HG02870 (cell line): ENCODE measurements around the gene HCFC1.

ENCODE experiments used
- ATAC-seq: cut with Tn5 transposase; IDR thresholded peaks from one replicate; pipeline ENCODE4 v1.9.1; 2021; ENCODE audit warnings: mild to moderate bottlenecking, moderate library complexity; ENCODE audit not compliant: unreplicated experiment

HCFC1 gene

DNA sequence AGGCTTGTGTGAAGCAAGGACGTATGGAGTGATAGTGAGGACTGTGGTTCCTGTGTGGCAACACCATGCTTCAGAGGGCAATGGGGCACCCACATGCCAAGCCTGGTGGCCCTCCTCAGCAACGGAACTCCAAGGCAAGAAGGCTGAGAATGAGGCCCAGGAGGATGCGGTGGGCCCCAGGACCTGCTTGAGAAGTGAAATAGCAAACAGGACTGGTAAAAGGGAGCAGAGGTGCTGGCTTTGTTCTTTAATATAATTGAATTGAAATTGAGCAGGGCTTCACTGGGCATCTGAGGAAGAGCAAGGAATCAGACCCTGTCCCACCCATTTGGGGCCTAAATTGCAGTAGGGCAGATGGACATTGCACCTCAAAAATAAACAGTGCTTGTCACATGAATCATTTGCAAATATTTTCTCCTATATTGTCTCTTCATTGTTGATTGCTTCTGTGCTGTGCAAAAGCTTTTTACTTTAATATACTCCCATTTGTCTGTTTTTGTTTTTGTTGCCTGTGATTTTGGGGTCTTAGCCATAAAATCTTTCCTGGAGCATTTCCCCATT, 3.2 kb upstream of the HCFC1 start:
- ATAC-seq, result no peak

DNA sequence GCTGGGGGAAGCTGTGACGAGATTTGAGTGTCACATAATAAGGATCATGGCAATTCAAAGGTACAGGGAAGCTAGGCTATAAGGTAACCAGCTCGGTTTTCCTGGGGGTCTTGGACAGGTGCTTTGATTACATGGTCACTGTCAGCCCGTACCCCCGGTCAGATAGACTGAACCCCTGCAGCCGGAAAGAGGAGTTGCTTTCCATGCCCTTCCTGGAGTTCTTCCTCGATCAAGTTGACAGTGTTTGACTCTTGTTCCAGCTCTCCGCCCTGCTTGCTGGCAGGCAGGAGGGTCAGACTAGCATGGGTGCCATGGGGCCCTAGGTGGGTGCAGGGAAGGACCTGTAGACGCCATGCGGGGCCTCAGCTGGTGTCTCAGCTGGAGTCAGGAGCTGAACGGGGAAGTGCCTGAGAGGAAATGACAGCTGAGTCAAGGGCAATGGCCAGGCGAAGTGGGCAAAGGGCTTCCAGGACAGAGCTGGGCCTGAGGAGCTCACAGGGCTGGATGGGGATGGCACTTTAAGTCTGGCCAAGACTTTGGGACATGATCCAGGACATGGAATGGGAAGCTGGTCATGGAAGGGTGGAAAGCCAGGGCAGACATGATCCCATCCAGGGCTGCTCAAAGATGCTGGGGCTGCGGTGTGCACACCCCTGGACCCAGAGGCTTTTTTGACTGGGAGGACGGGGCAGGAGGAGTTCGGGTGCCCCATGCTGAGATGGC, 2.5 kb upstream of the HCFC1 start:
- no peak for ATAC-seq

DNA sequence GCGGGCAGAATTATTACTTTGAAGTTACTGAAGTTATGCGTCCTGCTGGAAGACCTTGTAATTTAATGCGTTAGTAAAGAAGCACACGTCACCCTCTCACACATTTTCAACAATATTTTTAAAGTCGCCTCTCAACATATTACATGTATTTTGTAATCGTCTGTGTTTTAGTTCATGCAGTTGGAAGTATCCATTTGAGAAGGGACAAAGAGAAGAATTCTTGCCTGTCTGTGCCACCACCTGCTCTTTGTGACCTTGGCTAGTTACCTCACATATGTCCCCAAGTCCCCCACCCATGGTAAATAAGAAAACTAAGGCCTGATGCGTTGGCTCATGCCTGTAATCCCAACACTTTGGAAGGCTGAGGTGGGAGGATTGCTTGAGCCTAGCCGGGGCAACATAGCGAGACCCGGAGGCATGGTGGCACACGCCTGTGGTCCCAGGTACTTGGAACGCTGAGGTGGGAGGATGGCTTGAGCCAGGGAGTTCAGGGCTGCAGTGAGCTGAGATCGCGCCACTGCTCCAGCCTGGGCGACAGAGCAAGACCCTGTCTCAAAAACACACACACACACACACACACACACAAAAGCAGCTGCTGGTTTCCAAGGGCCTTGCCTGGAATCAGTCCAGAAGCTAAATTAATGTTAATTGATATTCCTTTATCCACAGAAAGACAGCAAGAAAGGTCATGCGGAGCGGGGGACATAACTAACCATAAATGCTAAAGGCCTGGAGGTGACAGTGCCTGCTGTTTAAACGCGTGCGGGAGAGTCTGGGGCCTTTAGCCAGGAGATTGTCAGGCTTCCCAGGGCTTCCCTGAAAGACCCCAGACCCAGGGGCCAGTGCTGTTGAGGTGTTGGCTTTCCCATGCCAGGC, 1.7 kb upstream of the HCFC1 start:
- no peak for ATAC-seq

DNA sequence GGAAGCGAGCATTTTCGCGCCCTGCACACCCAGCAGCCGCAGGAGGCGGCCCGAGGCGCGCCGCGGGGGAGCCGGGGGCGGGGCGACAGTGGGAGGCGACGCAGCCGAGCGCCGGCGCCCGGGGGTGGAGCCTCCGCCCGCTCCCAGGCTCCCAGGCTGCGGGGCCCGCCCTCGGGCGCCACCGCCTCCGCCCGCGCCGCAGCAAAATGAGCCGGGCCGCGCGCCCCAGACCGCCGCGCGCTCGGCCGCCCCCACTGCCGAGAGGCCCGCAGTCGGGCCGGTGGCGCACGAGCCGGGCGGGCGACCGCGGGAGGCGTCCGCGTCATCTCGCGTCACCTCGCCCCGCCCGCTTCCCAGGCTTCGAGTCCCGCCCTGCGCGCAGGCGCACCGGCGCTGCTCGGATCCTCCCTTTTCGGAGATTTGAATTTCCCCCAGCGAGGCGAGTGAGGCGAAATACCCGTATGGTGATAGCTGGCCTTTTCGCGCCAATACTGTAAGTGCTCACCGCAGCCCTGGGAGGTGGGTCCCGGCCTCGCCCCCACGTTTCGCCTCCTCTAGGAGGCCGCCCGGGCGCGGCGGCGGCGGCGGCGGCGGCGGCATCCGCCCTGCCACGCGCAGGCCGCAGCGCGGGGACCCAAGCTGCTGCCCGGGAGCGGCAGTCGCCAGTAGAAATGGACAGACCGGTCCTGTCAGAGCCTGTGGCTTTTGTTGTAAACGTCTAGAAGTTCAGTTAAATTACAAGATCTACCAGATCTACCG, 929 bp upstream of the HCFC1 start, which contains the start of gene TMEM187:
Gene TMEM187 (plus strand): TSS at position 387 of the 759 bp plus-strand sequence. CDS start 9,309 bp downstream, outside the sequence.
- ATAC-seq, result peak; percentile 51

DNA sequence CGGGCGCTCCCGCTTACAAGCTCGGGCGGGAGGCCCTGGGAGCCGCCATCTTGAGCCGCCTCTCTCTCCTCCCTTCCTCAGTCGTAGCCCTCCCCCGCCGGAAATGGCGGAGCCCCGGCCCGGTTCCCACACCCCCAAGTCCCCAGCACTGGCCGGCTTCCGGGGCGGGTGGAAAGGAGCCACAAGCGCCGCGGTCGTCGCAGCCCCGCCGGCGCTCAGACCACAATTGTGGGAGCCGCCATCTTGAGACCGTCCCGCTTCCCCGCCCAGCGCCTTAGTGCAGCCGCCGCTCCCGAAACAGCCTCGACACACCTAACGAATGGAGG, 531 bp downstream of the HCFC1 start:
- ATAC-seq, result peak; percentile 47

DNA sequence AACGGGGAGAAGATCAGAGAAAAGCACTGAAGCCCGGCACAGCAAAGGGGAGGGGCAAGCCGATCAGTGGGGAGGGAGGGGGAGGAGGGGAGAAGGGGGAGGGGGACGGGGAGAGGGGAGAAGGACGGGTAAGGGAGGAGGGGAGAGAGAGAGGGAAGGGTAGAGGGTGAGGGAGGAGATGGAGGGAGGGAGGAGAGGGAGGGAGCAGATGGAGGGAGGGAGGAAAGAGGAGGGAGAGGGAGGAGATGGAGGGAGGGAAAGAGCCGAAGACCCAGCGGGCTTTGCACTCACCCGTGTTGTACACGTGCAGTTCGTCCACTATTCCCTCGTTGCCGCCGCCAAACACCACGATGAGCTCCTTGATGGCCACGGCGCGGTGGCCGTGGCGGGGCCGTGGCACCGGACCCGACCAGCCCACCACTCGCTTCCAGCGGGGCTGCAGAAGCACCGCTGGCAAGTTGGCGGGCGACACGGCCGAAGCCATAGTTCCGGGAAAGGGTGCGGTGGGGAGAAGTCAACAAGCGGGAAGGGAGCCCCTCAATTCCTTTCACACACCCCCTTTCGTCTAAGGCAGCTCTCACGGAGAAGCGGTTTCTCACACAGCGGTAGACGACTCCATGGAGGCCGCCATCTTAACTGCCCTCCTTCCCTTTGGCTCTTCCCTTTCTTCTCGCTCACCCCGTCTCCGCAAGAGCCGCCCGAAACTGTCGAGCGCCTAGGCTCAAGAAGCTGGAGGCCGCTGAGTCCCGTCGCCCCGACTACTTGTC, 1.1 kb downstream of the HCFC1 start:
- peak; percentile 7 for ATAC-seq

DNA sequence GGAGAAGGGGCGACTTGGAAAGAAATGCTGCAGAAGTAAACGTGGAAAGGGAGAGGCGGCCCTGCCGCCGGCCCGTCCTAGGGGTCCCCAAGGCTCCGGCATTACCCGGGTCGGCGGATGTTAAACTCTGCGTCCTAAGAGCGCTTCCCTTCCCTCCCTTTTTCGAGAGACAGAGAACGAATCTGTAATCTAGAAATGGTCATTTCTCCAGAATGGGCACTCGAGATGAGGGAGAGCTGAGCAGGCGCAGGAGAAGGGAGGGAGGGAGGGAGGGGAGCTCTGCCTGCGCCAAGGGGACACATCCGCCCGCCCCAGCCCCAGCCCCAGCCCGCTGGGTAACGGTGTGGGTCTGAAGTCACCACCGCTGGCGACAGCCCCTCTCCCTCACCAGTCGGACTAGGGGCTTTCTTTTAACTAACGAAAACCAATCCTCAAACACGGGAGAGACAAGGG, 1.7 kb downstream of the HCFC1 start:
- no peak for ATAC-seq

DNA sequence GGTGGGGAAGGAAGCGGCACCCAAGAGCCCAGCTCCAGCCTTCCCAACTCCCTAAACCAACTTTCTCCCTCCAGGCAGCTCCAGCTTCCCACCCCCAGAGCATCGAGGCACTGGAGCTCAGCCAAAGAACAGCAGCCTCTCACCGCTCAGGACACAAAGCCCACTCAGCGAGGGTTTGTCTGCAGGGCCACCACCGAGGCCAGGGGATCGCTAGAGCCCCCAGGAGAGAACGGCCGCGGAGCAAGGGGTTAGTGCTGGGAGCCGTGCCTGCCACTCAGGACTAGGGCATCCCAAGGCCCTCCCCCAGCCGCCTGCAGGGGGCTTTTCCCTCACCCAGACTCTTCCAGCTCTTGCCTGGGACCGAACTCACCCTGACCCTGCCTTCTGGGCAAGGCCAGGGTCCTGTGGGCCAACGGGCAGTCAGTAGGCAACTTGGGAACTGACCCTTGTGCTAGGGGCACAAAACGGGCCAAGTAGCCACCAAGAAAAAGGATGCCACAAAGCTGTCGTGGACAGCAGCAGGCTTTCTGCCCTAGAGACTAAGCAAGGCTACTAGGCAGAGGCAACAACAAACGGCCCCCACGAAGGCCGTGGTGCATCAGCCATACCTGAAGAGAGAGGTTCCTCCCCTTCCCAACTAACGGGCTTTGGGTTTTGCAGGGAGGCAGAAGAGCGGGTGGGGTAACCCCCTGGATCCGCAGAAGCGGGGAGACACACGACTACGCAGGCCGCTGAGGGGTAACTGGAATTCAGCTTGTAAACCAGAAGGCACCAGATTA, 2.3 kb downstream of the HCFC1 start:
- ATAC-seq, result no peak

DNA sequence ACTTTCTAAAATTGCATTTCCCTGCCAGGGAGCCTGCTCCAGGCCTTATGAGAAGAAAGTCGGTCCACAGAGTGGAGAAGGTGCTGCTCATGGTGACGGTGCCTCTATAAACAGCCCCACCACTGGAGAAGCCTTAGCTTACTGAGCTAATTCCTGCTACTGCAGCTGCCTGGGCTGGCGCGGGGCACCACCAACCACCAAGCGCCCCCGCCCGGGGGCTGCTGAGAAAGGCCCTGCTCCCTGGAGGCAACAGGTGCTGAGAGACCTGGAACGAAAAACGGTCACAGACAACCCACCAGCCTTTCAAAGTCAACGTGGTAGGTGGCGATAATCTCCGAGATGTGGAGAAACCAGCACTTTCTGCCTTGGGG, 2.9 kb downstream of the HCFC1 start:
- ATAC-seq, result no peak

DNA sequence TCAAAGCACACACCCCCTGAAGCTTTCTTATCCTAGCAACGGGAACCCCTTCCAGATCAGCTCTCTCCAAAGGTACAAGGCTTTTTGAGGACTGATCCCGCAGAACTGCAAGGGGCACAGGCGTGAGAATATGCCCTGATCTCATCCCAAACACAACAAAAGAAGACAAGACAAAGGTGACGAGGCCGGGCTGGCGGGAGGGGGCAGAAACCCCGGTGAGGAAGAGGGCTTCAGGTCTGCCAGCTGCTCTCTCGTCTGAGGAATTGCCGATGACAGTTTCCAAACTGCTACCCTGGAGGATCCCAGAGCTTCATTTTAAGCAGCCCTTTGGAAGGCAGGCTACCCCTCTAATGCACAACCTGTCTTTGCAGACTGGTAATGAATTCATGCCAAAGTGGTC, 3.4 kb downstream of the HCFC1 start:
- ATAC-seq, result no peak

DNA sequence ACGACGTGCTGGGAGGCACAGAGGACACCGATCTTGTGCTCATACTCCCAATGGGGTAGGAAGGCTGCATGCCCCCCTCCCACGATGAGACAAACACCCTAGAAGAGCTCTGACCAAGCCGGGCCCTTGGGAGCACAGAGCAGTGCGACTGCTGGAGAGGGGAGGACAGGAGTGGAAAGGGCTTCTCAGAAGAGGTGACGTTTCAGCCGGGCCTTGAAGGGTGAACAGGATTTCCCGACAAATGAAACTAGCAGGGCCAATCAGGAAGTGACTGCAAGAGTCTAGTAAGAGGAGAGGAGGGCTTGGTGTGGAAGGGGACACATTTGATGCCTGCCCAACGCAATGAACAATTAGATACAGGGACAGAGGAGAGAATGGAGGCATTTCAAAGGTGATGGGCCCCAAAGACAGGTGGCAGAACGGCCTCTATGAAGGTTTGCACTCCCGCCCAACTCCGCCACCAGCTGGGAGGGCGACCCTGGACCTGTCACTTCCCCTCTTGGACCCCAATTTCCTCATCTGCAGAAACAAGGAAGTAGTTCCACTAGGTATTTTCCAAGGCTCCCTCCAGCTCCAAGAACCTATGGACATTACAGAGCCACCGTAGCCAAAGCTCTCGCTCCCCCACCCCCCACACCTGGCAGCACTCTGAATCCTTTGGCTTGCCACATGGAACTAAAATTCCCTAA, 3.9 kb downstream of the HCFC1 start:
- no peak for ATAC-seq

DNA sequence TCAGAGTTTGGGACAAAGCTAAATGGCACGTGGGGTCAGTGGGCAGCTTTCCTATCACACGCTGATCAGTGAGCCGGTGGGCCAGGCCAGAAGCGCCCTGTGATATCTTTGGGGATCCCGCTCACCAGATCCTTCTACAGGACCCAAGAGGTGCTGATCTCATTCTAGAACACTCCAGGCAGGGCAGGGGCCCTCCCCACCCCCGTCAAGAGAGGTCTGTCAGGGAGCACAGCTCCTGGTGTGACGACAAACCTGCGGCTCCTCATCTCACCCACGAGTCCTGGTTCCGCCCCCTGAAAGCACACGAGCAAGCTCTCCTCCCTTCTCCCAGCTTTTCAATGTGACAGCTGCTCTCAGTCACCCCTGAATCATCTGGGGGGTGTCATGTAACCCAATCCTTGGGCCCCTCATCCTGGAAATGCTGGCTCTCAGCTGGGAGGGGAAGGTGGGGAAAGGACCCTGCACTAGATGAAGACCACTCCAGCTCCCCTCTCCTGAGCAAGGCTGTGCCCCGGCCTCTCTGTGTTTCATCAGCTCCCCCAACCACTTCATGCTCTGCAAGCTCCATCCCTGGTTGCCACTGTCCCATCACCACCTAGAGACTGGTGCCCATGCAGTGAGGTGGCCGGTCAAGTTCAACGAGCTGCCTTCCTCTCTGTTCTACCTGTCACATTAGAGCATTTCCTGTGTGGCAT, 4.6 kb downstream of the HCFC1 start:
- no peak for ATAC-seq

DNA sequence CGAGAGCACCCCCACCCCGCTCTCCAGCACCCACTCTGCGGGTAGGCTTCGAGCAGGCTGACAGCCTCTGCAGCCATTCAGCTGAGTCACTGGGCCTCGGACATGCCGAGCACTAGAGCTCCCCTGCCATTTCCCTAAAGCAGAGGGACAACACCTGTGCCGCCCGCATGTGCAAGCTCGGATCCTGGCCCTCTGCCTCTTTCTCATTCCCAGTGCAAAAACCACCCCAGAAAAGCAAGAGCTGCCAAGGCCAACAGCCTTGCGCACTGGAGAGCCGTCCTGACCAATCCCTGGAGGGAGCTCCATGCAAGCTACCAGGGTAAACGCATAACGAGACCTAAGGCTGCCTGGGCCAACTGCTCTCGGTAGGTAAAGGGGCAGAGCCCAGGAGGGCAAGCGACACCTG, 5.3 kb downstream of the HCFC1 start:
- ATAC-seq, result no peak

DNA sequence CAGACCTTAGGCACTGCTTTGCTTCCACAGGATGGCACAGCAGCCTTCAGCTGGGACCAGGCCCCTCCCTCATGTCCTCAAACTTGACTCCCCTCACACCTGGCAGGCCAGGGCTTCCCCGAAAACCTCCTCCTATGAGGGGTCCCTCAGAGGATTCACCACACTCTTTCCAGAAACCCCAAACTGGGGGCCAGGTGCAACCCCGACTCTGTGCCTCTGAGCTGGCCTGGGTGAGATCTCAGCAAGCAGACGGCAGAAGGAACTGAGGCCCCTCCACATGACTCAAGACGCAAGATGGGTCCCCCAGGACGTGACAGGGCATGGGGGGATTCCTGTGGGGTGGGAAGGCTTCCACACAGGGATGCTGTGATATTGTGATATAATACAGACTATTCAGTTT, 6.2 kb downstream of the HCFC1 start:
- ATAC-seq, result no peak

DNA sequence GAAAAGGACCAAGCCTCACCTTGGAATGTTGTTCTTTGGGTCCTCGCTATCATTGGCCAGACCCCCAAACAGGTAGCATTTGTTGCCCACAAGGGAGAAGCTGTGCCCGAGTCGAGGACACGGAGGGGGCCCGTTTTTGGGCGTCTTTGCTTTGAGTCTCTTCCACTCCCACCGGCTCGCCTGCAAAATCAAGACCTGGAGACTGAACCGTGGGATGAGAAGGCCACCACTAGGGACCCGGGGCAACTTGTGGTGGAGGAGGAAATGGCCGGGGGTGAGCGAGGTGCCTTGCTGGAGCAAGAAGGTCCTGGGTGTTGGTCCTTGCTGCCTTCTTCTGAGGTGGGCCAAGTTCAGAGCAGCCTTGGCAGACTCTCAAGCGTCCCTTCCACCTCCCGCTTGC, 7.5 kb downstream of the HCFC1 start:
- ATAC-seq, result no peak

DNA sequence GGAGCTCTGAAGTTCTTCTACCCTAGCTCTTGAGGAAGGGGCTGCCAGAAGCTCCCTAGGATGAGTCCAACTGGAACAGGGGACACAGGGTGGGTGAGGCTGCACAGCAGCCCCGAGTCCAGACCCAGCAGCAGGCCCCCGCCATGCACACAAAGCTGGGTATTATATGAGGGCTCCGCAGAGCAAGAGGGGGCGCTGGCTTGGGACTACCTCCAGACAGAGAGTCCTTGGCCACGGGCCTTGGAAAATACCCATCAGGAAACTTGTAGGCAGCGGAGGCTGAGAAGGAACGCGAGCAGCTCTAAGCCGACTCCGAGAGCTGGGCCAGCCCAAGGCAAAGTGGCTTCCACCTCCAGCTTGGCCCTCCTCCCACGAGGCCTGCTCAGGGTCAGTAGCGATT, 8.1 kb downstream of the HCFC1 start:
- no peak for ATAC-seq

DNA sequence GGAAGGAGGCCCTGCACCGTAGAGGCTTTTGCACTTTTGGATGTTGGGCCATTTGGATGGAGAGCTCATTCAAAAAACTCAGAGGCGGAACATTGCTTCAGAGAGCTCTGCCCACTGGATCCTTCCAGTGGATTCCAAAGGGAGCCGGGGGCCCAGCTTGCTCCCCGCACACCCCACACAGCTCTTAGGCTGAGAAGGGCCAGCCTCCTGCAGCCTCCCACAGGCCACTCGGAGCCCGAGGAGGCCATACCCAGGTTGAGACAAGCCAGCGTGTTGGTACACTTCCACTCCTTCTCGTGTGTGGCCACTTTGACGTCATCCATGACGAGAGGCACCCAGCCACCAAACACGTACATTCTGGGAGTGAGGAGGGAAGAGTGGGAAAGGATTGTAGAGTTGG, 10.3 kb downstream of the HCFC1 start:
- ATAC-seq, result no peak

DNA sequence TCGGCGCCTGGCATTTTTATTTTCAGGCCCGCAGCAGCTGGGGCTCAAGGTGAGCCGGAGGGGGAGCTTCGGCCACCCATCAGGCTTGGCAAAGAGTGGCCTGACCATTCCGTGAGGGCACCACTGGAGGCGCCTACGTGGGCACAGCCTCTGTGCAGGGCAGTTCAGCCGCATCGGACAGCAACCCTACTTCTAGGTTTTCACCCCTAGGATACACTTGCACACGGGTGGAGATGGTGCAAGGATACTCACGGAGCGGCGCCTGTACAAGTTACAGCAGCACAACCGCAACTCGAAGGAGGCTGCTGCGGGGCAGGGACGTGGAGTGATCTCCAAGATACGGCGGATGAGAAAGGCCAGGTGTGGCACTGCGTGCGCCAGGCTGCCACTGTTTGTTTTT, 10.8 kb downstream of the HCFC1 start:
- no peak for ATAC-seq

DNA sequence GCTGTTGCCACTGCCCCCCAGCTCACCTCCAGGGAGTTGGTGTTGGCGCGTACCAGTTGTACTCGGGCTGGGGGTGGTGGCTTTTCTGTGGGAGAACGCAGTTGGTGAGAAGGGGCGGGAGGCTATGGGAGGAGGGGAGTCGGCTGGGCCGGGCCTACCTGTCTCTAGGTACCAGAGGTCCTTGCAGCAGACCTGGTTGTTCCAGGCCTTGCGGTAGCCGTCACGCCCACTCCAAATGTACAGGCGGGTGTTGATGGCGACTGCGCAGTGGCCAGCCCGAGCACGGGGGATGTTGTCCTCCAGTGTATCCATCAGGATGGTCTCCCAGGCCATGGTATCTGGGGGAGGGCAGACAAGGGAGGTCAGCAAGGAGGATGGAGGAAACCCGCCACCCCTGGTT, 11.5 kb downstream of the HCFC1 start:
- no peak for ATAC-seq
